Tibial artery (tissue), 4 donors: Measurements from ENCODE around the gene MPP2.
A peak's percentile ranks its signal among the peaks of the same experiment; 100 is the strongest.

ENCODE experiments used
- DNase-seq, 2 donors: peaks; one replicate each; pipeline ENCODE4 v3.0.0-alpha.2; 2019
- H3K27ac ChIP-seq, 2 donors: fragments of 200-600 bp; sonication (generic) in 1 of 2; 1 replicate in 1 of 2; 2 replicates in 1 of 2; pipeline ENCODE4 v1.5.1; 2018 to 2019; ENCODE audit warnings: mild to moderate bottlenecking in 1 of 2
- H3K27me3 ChIP-seq, 2 donors: fragments of 200-600 bp; sonication (generic) in 1 of 2; one replicate each; pipeline versions ENCODE4 v1.5.1 to v1.6.0; 2016 to 2019
- H3K36me3 ChIP-seq, 3 donors: fragments of 200-600 bp; sonication (generic) in 2 of 3; one replicate each; pipeline ENCODE4 v1.5.1; 2016 to 2019; ENCODE audit warnings: mild to moderate bottlenecking in 2 of 3
- H3K4me1 ChIP-seq, 4 donors: fragments of 200-600 bp; sonication (generic) in 2 of 4; 1 replicate in 3 of 4; 2 replicates in 1 of 4; pipeline ENCODE4 v1.5.1; 2016 to 2019
- H3K4me3 ChIP-seq, 2 donors: fragments of 200-600 bp; sonication (generic) in 1 of 2; 1 replicate in 1 of 2; 2 replicates in 1 of 2; pipeline ENCODE4 v1.5.1; 2018 to 2019; ENCODE audit warnings: mild to moderate bottlenecking in 2 of 2
- H3K9me3 ChIP-seq, 3 donors: fragments of 200-600 bp; sonication (generic) in 1 of 3; one replicate each; pipeline ENCODE4 v1.5.1; 2016 to 2019
- CTCF ChIP-seq, 2 experiments: fragments of 200-600 bp in 1 of 2; fragments of 450-650 bp in 1 of 2; IDR thresholded peaks; one replicate each; pipeline ENCODE4 v1.5.1; 2017 to 2019; ENCODE audit warnings: antibody characterized with exemption in 2 of 2, mild to moderate bottlenecking in 1 of 2, moderate library complexity in 1 of 2
- intact Hi-C: fragments of 100-400 bp; cut with DNase I; formaldehyde crosslinking; loops from one replicate; pipeline ENCODE4 v1.15.0; 2023; ENCODE audit warnings: low total_unique reads

The MPP2 gene

DNA sequence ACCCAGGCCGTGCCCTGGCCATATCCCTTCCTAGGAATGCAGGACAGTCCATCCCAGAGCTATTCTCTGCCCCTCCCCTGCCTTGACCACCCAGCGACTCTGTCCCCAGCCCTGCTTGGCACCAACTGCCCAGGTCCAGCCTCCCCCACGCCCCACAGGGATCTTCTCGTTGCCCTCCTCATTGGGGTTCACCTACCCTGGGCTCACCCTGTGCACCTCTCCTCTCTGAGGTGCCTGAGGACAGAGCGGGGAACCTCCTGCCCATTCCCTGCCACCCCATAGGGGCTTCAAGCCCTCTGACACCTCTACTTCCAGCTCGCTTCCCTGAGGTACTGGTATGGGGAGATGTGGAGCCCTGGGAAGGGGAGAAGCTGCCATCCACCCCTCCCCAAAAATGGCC, 6.2 kb upstream of the MPP2 start:
- H3K27me3 ChIP-seq, result peaks cover 0 to 22% of the 10 kb centered on the region in 2 donors
- TF ChIP-seq CTCF (IDR thresholded peaks at IDR 0.05), result no peak
- peaks cover 0 to 15% (median 6%) of the 10 kb centered on the region in 4 donors for H3K4me1 ChIP-seq
- no peaks in the 10 kb centered on the region for H3K36me3 ChIP-seq
- H3K4me3 ChIP-seq, result no peak overlapping the region
- intact Hi-C loops, result no loop called here
- DNase-seq, result no peak
- no peaks in the 10 kb centered on the region for H3K9me3 ChIP-seq
- H3K27ac ChIP-seq, result no peak overlapping the region

GRCh38 chr17:43912635-43913304, 5.4 kb upstream of the MPP2 start:
- DNase-seq, result no peak
- Histone ChIP-seq H3K27ac (no peak overlapping the region), H3K4me3 (no peak overlapping the region), H3K9me3 (no peaks in the 10 kb centered on the region), H3K36me3 (no peaks in the 10 kb centered on the region), H3K27me3 (peaks cover 0 to 22% of the 10 kb centered on the region in 2 donors), H3K4me1 (peaks cover 0 to 18% (median 10%) of the 10 kb centered on the region in 4 donors)
- intact Hi-C loops, result no loop called here
- TF ChIP-seq CTCF (IDR thresholded peaks at IDR 0.05), result no peak

- no peak for TF ChIP-seq CTCF (IDR thresholded peaks at IDR 0.05)
- Histone ChIP-seq H3K4me1 (peaks cover 0 to 13% (median 9%) of the 10 kb centered on the region in 4 donors), H3K4me3 (no peak overlapping the region), H3K9me3 (no peaks in the 10 kb centered on the region), H3K27ac (no peak overlapping the region), H3K27me3 (peaks cover 0 to 17% of the 10 kb centered on the region in 2 donors), H3K36me3 (no peaks in the 10 kb centered on the region)
- DNase-seq, result no peak
- intact Hi-C loops, result no loop called here
Observed at GRCh38 chr17:43911904-43912303, 4.6 kb upstream of the MPP2 start.

- DNase-seq, result no peak
- no peak overlapping the region for H3K4me3 ChIP-seq
- peaks cover 0 to 16% of the 10 kb centered on the region in 2 donors for H3K27me3 ChIP-seq
- peaks cover 0 to 33% (median 22%) of the 10 kb centered on the region in 4 donors for H3K4me1 ChIP-seq
- H3K9me3 ChIP-seq, result no peaks in the 10 kb centered on the region
- H3K36me3 ChIP-seq, result no peaks in the 10 kb centered on the region
- H3K27ac ChIP-seq, result no peak overlapping the region
- no peak for TF ChIP-seq CTCF (IDR thresholded peaks at IDR 0.05)
- intact Hi-C loops, result no loop called here
Observed at GRCh38 chr17:43909537-43910231, 2.3 kb upstream of the MPP2 start.

- TF ChIP-seq CTCF (IDR thresholded peaks at IDR 0.05), result no peak
- H3K36me3 ChIP-seq, result no peaks in the 10 kb centered on the region
- DNase-seq, result peak; percentile 77 to 92
- peak overlapping the region; percentile 76 to 93 for H3K4me3 ChIP-seq
- H3K9me3 ChIP-seq, result no peaks in the 10 kb centered on the region
- intact Hi-C loops, result no loop called here
- peaks cover 0 to 14% of the 10 kb centered on the region in 2 donors for H3K27me3 ChIP-seq
- peak overlapping the region; percentile 95 to 96 for H3K27ac ChIP-seq
- peaks cover 0 to 33% (median 22%) of the 10 kb centered on the region in 4 donors for H3K4me1 ChIP-seq
Observed at GRCh38 chr17:43907998-43908721, 824 bp upstream of the MPP2 start.
